CD14-positive monocyte (primary cell): ENCODE data around the gene RNF213. TPM values are rescaled to one million over a fixed set of nuclear protein-coding genes. Genes with fewer than 3 reads are reported as not detected.

Source experiments
- DNase-seq, 3 donors: peaks; one replicate each; pipeline ENCODE4 v3.0.0-alpha.2; 2011 to 2022
- H2AFZ ChIP-seq: 2 replicates; pipeline ENCODE4 v1.6.0; 2012; ENCODE audit warnings: mild to moderate bottlenecking, low read depth, low read length, inconsistent platforms; ENCODE audit not compliant: insufficient read depth, poor library complexity, severe bottlenecking
- H3K27ac ChIP-seq, 2 donors: 1 replicate in 1 of 2; 2 replicates in 1 of 2; pipeline ENCODE4 v1.5.1; 2012 to 2013; ENCODE audit warnings: low read length in 2 of 2, control low read depth in 1 of 2, inconsistent platforms in 1 of 2, low read depth in 1 of 2, mild to moderate bottlenecking in 1 of 2
- H3K27me3 ChIP-seq, 2 donors: one replicate each; pipeline versions ENCODE4 v1.6.0 to v1.6.1; 2011 to 2013; ENCODE audit warnings: low read length in 2 of 2; ENCODE audit not compliant: control insufficient read depth in 2 of 2, insufficient read depth in 2 of 2
- H3K36me3 ChIP-seq, 2 donors: replicated peaks in 1 of 2; 1 replicate in 1 of 2; 2 replicates in 1 of 2; pipeline versions ENCODE4 v1.5.1 to v1.6.1; 2012 to 2013; ENCODE audit warnings: low read length in 2 of 2, control low read depth in 1 of 2, inconsistent platforms in 1 of 2, mild to moderate bottlenecking in 1 of 2; ENCODE audit not compliant: insufficient read depth in 2 of 2, control insufficient read depth in 1 of 2
- H3K4me1 ChIP-seq, 2 donors: 1 replicate in 1 of 2; 2 replicates in 1 of 2; pipeline versions ENCODE4 v1.5.1 to v1.6.1; 2012 to 2013; ENCODE audit warnings: low read length in 2 of 2, control low read depth in 1 of 2, inconsistent platforms in 1 of 2, mild to moderate bottlenecking in 1 of 2, moderate library complexity in 1 of 2; ENCODE audit not compliant: insufficient read depth in 2 of 2, control insufficient read depth in 1 of 2
- H3K4me2 ChIP-seq: replicated peaks from 2 replicates; pipeline ENCODE3; 2012; ENCODE audit warnings: low read length, moderate library complexity, mild to moderate bottlenecking; ENCODE audit not compliant: poor library complexity, severe bottlenecking; ENCODE audit errors: extremely low read depth
- H3K4me3 ChIP-seq, 3 experiments: fragments of 200-600 bp in 1 of 3; sonication (generic) in 1 of 3; replicated peaks in 1 of 3; 1 replicate in 2 of 3; 2 replicates in 1 of 3; pipeline ENCODE4 v1.5.1; 2011 to 2013; ENCODE audit warnings: low read length in 3 of 3, mild to moderate bottlenecking in 3 of 3, control low read depth in 2 of 3, low read depth in 2 of 3, inconsistent platforms in 1 of 3, moderate library complexity in 1 of 3
- H3K79me2 ChIP-seq: 2 replicates; pipeline ENCODE4 v1.6.0; 2012; ENCODE audit warnings: mild to moderate bottlenecking, control low read depth, inconsistent platforms, low read length, moderate library complexity; ENCODE audit not compliant: insufficient read depth
- H3K9ac ChIP-seq: 2 replicates; pipeline ENCODE4 v1.6.0; 2017; ENCODE audit warnings: low read length, mild to moderate bottlenecking; ENCODE audit not compliant: insufficient read depth, poor library complexity, severe bottlenecking
- H3K9me3 ChIP-seq, 2 donors: replicated peaks in 1 of 2; 1 replicate in 1 of 2; 2 replicates in 1 of 2; pipeline versions ENCODE4 v1.5.1 to v1.6.1; 2012 to 2013; ENCODE audit warnings: low read length in 2 of 2, control low read depth in 1 of 2; ENCODE audit not compliant: control insufficient read depth in 1 of 2, insufficient read depth in 1 of 2
- H4K20me1 ChIP-seq: 2 replicates; pipeline ENCODE4 v1.6.0; 2012; ENCODE audit warnings: mild to moderate bottlenecking, low read length, control low read depth, moderate library complexity; ENCODE audit not compliant: insufficient read depth
- H3K27ac Mint-ChIP-seq, 7 donors: one replicate each; pipeline ENCODE4 v1.8.0; 2020; ENCODE audit warnings: mild to moderate bottlenecking in 7 of 7, mixed read lengths in 7 of 7, moderate library complexity in 6 of 7, inconsistent platforms in 2 of 7
- H3K27me3 Mint-ChIP-seq, 3 donors: one replicate each; pipeline ENCODE4 v1.8.0; 2021 to 2022; ENCODE audit warnings: low read depth in 3 of 3, mild to moderate bottlenecking in 3 of 3, mixed read lengths in 3 of 3, moderate library complexity in 3 of 3, inconsistent platforms in 1 of 3
- H3K36me3 Mint-ChIP-seq, 2 donors: one replicate each; pipeline ENCODE4 v1.8.0; 2020; ENCODE audit warnings: mixed read lengths in 2 of 2, inconsistent platforms in 1 of 2, mild to moderate bottlenecking in 1 of 2
- H3K4me1 Mint-ChIP-seq: one replicate; pipeline ENCODE4 v1.8.0; 2020; ENCODE audit warnings: mild to moderate bottlenecking, mixed read lengths
- H3K4me3 Mint-ChIP-seq, 2 donors: one replicate each; pipeline ENCODE4 v1.8.0; 2020; ENCODE audit warnings: mild to moderate bottlenecking in 2 of 2, mixed read lengths in 2 of 2, moderate library complexity in 1 of 2
- H3K9me3 Mint-ChIP-seq, 7 donors: one replicate each; pipeline ENCODE4 v1.8.0; 2020 to 2022; ENCODE audit warnings: mixed read lengths in 7 of 7, mild to moderate bottlenecking in 6 of 7, moderate library complexity in 6 of 7, inconsistent platforms in 2 of 7
- WGBS: methylation state at CpG from one replicate; pipeline ENCODE4 v1.1.5; 2013; ENCODE audit warnings: missing lambda C conversion rate; ENCODE audit not compliant: insufficient coverage; 5-methylcytosine and 5-hydroxymethylcytosine counted together
- intact Hi-C, 2 donors: fragments of 100-400 bp; cut with micrococcal nuclease; formaldehyde crosslinking; loops; one replicate each; pipeline versions ENCODE4 v1.15.0 to v1.15.1; 2023
- polyA plus RNA-seq, 3 donors: library from polyadenylated mRNA; depleted of rRNA in 1 of 3; unstranded in 2 of 3; stranded (reverse) in 1 of 3; fragments of 300-500 nt in 2 of 3; fragments of >200 nt in 1 of 3; fragmentation: Illumina TruSeq in 2 of 3; gene quantifications; 1 replicate in 2 of 3; 2 replicates in 1 of 3; pipeline ENCODE4 v1.2.3, GENCODE V29; 2012 to 2021
- TF ChIP-seq, protein P1 (sequence below): fragments of 200-600 bp; IDR thresholded peaks from one replicate; pipeline ENCODE4 v1.8.0; 2022; ENCODE audit warnings: antibody characterized with exemption, mild to moderate bottlenecking

Gene RNF213
- polyA plus RNA-seq, 3 donors, result 10.3 to 196 (median 18.1) TPM

GRCh38 chr17:80382446-80382845, 121.8 kb downstream of the RNF213 start:
- no peaks in the 10 kb centered on the region for H3K4me1 ChIP-seq
- peaks cover 0 to 2% (median 0%) of the 10 kb centered on the region in 3 donors for H3K27me3 Mint-ChIP-seq
- H3K79me2 ChIP-seq, result no peaks in the 10 kb centered on the region
- intact Hi-C loops, result no loop called here
- no peak for DNase-seq
- H3K27me3 ChIP-seq, result no peaks in the 10 kb centered on the region
- peak overlapping the region in 2 of 7 donors; percentile 19 to 44 for H3K27ac Mint-ChIP-seq
- H3K36me3 Mint-ChIP-seq, result peaks cover 97 to 100% of the 10 kb centered on the region in 2 donors
- H4K20me1 ChIP-seq, result peaks cover 87% of the 10 kb centered on the region
- TF ChIP-seq, protein P1, sequence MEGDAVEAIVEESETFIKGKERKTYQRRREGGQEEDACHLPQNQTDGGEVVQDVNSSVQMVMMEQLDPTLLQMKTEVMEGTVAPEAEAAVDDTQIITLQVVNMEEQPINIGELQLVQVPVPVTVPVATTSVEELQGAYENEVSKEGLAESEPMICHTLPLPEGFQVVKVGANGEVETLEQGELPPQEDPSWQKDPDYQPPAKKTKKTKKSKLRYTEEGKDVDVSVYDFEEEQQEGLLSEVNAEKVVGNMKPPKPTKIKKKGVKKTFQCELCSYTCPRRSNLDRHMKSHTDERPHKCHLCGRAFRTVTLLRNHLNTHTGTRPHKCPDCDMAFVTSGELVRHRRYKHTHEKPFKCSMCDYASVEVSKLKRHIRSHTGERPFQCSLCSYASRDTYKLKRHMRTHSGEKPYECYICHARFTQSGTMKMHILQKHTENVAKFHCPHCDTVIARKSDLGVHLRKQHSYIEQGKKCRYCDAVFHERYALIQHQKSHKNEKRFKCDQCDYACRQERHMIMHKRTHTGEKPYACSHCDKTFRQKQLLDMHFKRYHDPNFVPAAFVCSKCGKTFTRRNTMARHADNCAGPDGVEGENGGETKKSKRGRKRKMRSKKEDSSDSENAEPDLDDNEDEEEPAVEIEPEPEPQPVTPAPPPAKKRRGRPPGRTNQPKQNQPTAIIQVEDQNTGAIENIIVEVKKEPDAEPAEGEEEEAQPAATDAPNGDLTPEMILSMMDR, result no peak
- no peak overlapping the region for H3K4me3 Mint-ChIP-seq
- H3K9ac ChIP-seq, result no peak overlapping the region
- no peak overlapping the region for H2AFZ ChIP-seq
- no peaks in the 10 kb centered on the region for H3K9me3 ChIP-seq
- H3K4me3 ChIP-seq, result no peak overlapping the region
- H3K27ac ChIP-seq, result no peak overlapping the region
- peaks cover 100% of the 10 kb centered on the region in 2 donors for H3K36me3 ChIP-seq
- WGBS, result 100% methylated on average over 1 of the region's 3 CpGs
- H3K4me1 Mint-ChIP-seq, result no peaks in the 10 kb centered on the region
- no peaks in the 10 kb centered on the region for H3K9me3 Mint-ChIP-seq
- no peak overlapping the region for H3K4me2 ChIP-seq

DNA sequence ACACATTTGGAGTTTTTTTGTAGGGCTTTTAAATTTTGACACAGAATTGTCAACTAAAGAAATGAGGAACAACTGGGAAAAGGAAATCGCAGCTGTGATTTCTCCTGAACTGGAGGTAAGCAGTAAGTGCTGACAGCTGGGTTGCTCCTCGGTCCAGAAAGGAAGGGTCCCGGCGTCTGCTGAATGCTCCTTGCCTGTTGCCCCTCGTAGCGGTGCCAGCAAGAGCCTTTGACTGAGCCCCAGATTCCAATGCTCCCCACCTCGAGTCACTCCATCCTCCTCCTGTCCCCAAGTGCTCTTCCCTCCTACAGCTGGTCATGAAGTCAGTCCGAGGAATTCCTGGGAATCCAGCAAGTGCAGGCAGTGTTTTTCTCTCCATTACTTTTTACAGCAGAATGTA, 122.3 kb downstream of the RNF213 start:
- Mint-ChIP-seq H3K4me3 (no peak overlapping the region), H3K36me3 (peaks cover 97 to 100% of the 10 kb centered on the region in 2 donors), H3K4me1 (no peaks in the 10 kb centered on the region), H3K27me3 (peaks cover 0 to 2% (median 0%) of the 10 kb centered on the region in 3 donors), H3K27ac (peak overlapping the region in 1 of 7 donors; percentile 37), H3K9me3 (peaks cover 0 to 2% (median 0%) of the 10 kb centered on the region in 7 donors)
- Histone ChIP-seq H3K27ac (no peak overlapping the region), H3K79me2 (no peaks in the 10 kb centered on the region), H4K20me1 (peaks cover 87% of the 10 kb centered on the region), H3K9ac (no peak overlapping the region), H3K9me3 (no peaks in the 10 kb centered on the region), H3K27me3 (no peaks in the 10 kb centered on the region), H3K36me3 (peaks cover 99 to 100% of the 10 kb centered on the region in 2 donors), H2AFZ (no peak overlapping the region), H3K4me1 (no peaks in the 10 kb centered on the region), H3K4me3 (no peak overlapping the region), H3K4me2 (no peak overlapping the region)
- intact Hi-C loops, result no loop called here
- 96% methylated on average over 7 of the region's 8 CpGs for WGBS
- TF ChIP-seq, protein P1, result no peak
- DNase-seq, result no peak
